Subcutaneous adipose tissue (tissue), 4 donors: ENCODE data around the gene BACH2. TPM values are rescaled to one million over a fixed set of nuclear protein-coding genes. Genes with fewer than 3 reads are reported as not detected.

Experiments
- total RNA-seq, 4 donors: library from RNA; depleted of rRNA; stranded (reverse); fragments of >200 nt; gene quantifications; one replicate each; pipeline ENCODE4 v1.1.0, GENCODE V29; 2016
- TF ChIP-seq, protein P1 (sequence below): fragments of 450-650 bp; IDR thresholded peaks from one replicate; pipeline ENCODE4 v1.5.1; 2016; ENCODE audit warnings: low read depth, mild to moderate bottlenecking, control low read depth, antibody characterized with exemption, moderate library complexity

Gene BACH2
- total RNA-seq, 4 donors from 2014 or later = 1.7 to 15.4 (median 3.9) TPM

DNA sequence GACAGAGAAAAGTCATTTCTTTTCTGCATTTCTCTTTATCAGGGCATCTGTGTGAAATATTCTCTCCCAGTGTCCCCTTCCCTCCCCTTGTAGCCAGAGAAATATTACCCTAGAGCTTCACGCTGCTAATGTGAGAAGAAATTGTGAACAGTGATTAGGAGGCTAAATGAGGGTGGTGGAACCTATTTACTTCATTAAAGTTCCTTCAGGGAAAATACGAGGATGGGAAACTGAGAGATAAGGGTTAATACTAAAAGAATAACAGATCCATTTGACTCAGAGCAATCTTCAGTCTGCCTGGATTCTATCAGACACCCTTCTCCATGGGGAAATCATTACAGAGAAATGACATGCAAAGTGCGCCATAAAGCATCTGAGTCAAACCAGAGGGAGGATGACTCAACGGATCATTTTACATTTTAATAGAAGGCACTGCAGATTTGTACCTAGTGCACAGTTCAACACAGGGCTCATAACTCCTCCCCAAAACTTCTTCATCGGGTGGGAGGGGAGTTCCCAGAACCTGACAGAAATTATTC lies 271.1 kb downstream of the BACH2 start:
- TF ChIP-seq, protein P1, sequence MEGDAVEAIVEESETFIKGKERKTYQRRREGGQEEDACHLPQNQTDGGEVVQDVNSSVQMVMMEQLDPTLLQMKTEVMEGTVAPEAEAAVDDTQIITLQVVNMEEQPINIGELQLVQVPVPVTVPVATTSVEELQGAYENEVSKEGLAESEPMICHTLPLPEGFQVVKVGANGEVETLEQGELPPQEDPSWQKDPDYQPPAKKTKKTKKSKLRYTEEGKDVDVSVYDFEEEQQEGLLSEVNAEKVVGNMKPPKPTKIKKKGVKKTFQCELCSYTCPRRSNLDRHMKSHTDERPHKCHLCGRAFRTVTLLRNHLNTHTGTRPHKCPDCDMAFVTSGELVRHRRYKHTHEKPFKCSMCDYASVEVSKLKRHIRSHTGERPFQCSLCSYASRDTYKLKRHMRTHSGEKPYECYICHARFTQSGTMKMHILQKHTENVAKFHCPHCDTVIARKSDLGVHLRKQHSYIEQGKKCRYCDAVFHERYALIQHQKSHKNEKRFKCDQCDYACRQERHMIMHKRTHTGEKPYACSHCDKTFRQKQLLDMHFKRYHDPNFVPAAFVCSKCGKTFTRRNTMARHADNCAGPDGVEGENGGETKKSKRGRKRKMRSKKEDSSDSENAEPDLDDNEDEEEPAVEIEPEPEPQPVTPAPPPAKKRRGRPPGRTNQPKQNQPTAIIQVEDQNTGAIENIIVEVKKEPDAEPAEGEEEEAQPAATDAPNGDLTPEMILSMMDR = no peak

DNA sequence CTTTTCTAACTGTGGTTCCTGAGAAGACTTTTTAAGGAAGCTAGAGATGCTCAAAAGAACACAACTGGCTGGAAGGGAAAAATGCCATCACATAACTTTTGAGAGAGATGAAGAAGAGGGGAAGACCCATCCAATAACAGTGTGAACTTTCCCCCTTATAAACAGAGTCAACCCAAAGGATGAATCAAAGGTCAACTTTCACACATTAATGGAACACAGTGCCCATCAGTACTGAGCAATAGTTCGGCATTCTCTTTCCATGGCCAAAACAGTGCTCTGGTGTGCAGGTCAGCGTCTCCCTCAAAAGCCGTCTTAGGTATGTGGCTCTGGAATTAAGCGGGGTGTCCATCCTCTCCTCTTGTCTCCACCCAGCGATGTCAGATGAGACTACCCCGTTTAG lies 272.0 kb downstream of the BACH2 start:
- TF ChIP-seq, protein P1 = no peak

DNA sequence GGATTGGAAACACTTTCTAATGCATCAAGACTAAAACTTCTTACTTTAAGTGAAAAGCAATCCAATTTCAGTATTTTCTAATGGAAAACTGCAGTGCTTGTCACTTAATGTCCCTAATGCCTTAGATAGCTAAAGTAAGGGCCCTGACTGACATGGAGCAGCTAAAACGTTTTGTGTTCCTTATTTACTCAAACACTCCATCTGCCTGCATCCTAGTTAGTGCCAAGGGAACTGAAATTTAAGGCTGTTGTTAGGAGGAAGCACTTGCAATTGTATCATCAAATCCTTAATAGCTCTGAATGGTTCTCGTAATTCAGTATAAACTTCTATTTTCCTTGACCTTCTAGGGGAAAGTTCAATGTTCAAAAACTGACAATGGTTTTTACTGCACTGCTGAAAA lies 274.9 kb downstream of the BACH2 start:
- TF ChIP-seq, protein P1 = no peak

DNA sequence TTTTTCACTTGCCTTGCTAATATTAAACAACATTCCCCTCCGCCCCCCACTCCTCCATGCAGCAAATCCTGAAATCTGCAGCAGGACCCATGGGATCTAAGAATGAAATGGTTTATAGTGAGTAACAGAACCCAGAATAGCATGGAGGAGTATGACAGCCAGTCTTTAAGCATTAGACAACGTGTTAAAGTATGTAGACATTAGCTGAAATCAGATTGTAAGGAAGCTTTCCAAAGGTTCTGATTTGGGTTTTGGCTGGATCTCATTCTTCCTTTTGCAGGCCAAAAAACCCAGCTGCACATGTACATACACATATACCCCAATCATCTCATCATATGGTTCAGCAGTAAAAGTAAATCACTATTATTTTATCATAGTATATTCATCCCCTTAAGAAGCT lies 275.9 kb downstream of the BACH2 start:
- TF ChIP-seq, protein P1 = no peak

DNA sequence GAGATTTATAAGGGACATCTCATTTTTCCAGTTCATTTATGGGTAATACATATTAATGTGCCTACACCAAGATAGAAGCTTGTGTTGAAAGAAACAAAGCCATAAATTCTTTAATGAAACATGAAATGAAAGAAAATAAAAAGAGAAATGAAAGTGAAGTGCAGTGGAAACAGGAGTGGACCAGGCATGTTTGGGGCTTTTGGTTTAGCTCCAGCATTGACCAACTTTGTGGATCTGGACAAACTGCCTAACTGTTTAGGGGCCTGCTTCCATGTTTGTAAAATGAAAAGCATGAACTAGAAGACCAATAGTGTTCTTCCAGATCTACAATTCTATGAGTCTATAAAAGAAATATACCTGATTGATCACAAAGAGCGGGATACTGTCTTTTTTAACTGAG lies 277.4 kb downstream of the BACH2 start:
- TF ChIP-seq, protein P1 = no peak

DNA sequence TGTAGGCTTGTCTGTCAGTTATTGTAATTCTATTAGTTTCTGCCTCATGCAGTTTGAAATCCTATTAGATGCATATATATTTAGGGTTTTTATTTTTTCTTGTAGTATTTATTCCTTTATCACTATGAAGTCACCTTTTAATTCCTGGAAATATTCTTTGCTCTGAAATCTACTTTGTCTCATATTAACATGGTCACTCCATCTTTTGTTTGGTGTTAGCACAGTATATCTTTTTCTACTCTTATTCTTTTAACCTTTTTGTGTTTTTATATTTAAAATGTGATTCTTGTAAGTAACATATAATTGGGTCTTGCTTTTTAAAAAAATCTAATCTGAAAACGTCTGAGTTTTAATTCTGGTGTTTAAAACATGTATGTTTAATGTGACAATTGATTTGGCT lies 280.8 kb downstream of the BACH2 start:
- TF ChIP-seq, protein P1 = no peak

DNA sequence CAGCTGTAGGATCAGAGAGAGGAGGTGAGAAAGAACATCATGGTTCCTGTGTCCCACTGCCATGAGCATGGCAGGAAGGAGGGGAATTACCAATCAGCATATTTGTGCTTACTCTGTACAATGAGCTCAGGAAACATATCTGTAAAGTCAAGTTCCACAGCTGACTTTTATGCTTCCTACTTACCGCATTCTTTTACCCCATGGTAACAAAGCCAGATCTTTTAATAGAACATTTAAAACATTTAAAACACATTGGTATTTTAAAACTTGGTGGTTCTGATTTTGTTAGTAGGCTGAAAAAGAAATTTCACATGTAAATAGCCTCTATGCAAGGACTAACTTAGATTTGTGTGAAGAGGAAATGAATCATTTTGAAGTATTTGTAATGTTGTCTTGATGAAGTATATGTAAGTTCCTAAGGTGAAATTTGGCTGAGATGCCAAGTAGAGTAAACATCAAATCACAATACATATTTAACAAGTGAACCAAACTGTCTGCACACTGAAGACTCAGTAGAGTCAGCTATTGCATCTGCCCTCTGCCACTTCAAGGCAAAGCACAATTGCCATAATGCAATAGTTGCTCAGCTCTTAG lies 287.6 kb downstream of the BACH2 start:
- TF ChIP-seq, protein P1 = no peak
